GM12875 (cell line): Measurements from ENCODE around the gene TUBGCP6.

Experiments used
- H3K4me3 ChIP-seq: one replicate; pipeline ENCODE4 v1.5.1; 2011; ENCODE audit warnings: low read depth, low read length, control low read depth
- TF ChIP-seq, protein P1 (sequence below): IDR thresholded peaks from 2 replicates; pipeline ENCODE4 v1.5.1; 2011; ENCODE audit warnings: low read depth, mild to moderate bottlenecking, control low read depth, inconsistent platforms, low read length, moderate library complexity, borderline replicate concordance; ENCODE audit not compliant: insufficient read depth

TUBGCP6 gene

DNA sequence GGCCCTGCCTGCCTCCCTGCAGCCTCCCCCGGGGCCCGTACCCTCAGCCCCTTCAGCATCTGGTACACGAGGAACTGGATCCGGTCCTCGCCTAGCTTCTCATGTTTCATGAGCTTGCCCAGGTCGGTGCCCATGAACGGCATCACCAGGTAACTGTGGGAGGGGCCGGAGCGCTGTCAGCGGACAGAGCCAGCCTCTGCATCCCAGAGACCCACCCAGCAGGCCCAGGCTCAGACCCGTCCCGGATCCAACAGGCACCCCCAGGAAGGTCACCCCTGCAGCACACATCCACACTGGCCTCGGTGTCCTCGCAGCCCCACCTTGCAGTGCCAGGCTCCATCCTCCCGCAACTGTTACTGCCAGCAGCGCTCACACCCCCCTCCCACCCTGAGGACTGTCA is 12.2 kb upstream of the TUBGCP6 start:
- TF ChIP-seq, protein P1, sequence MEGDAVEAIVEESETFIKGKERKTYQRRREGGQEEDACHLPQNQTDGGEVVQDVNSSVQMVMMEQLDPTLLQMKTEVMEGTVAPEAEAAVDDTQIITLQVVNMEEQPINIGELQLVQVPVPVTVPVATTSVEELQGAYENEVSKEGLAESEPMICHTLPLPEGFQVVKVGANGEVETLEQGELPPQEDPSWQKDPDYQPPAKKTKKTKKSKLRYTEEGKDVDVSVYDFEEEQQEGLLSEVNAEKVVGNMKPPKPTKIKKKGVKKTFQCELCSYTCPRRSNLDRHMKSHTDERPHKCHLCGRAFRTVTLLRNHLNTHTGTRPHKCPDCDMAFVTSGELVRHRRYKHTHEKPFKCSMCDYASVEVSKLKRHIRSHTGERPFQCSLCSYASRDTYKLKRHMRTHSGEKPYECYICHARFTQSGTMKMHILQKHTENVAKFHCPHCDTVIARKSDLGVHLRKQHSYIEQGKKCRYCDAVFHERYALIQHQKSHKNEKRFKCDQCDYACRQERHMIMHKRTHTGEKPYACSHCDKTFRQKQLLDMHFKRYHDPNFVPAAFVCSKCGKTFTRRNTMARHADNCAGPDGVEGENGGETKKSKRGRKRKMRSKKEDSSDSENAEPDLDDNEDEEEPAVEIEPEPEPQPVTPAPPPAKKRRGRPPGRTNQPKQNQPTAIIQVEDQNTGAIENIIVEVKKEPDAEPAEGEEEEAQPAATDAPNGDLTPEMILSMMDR, result no peak
- no peak overlapping the region for H3K4me3 ChIP-seq

GRCh38 chr22:50256258-50256862 is 11.5 kb upstream of the TUBGCP6 start:
- H3K4me3 ChIP-seq, result no peak overlapping the region
- TF ChIP-seq, protein P1, result no peak

- no peak overlapping the region for H3K4me3 ChIP-seq
- TF ChIP-seq, protein P1, result no peak
These were observed 10.8 kb upstream of the TUBGCP6 start for GRCh38 chr22:50255607-50256006.

DNA sequence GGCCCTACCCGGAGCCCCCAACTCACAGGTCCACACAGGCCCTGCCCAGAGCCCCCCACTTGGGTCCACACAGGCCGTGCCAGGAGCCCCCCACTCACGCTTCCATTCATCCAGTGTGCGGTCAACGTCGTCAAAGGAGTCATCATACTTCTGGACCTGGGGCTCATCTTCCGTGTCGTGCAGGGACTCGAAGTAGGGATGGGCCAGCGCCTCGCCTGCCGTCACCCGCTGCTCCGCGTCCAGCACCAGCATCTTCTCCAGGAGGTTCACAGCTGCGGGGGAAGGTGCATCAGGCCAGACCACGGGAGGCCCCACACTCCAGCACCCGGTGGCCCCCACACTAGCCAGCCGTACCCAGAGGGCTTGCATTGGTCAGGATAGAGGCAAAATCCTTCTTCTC is 10.3 kb upstream of the TUBGCP6 start:
- TF ChIP-seq, protein P1, result no peak
- H3K4me3 ChIP-seq, result no peak overlapping the region

GRCh38 chr22:50253941-50254340 is 9.1 kb upstream of the TUBGCP6 start:
- no peak overlapping the region for H3K4me3 ChIP-seq
- TF ChIP-seq, protein P1, result no peak

DNA sequence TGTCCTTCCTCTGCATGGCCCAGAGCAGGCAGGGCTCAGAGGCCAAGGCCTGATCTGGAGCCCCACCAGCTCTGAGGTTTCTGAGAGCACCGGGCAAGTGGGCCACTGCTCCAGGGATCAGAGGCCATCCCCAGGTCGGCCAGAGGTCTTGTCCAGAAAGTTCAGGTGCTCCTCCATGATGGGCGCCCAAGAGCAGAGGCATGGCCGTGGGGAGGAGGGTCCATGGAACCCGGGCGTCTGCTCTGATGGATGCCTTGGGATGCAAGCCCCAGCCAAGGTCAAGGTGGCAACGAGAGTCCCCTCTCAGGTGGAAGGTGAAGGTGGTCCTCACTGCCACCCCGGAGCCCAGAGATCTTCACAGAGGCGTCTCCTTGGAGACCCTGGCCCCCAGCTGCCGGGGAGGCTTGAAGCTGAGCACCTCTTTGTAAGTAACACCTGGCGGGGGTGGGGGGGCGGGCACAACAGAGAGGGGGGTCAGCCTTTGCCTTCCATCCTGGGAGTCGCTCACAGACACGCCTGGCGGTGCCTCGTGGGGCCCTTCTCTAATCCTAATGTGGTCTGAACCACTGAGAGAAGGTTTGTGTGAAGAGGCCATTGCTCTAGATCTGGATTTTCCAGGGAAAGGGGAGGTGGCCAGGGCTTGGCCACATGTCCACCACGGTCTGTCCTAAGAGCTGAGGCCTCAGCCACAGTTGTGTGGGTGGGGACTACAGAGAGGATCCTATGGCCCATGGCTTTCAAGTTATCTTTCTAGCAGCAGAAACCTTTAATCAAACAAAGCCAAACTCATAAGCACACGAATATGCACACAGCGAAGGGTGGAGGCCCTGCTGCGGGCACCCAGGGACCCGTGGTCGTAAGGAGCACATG is 8.5 kb upstream of the TUBGCP6 start:
- TF ChIP-seq, protein P1, result no peak

More for the DNA sequence above, 8.5 kb upstream of the TUBGCP6 start:
- no peak overlapping the region for H3K4me3 ChIP-seq
